NCI-H146 treated with DMSO at 0.1 percent for 48 hours (cell line): ENCODE results near the gene CDC37.
"Not testable (repeated sequence)": the region's sequence is repeated elsewhere in the genome, so short reads cannot be mapped to it uniquely, and the experiment has no call there.

Experiments used
- DNase-seq: peaks from one replicate; lab custom pipeline; 2025; ENCODE audit not compliant: unreplicated experiment; lab: John Stamatoyannopoulos, UW

The CDC37 gene

DNA sequence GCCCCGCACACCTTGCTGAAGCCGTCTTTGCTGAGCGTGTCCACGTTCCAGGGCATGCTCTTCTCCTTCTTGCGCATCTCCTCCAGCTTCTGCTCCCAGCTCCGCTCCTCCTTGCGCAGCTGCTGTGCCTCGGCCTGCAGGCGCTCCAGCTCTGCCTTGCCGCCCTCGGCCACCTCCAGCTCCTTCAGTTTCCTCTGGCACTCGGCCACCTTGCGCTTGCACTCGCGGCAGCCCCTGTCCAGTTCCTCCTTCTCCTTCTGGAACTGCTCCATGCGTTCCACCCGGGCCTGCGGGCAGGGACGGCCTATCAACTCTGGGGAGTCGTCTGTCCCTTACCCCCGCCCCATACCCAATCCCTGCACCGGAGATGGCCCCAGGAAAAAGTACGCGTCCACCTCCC lies 7.4 kb downstream of the CDC37 start:
- no peak for DNase-seq

DNA sequence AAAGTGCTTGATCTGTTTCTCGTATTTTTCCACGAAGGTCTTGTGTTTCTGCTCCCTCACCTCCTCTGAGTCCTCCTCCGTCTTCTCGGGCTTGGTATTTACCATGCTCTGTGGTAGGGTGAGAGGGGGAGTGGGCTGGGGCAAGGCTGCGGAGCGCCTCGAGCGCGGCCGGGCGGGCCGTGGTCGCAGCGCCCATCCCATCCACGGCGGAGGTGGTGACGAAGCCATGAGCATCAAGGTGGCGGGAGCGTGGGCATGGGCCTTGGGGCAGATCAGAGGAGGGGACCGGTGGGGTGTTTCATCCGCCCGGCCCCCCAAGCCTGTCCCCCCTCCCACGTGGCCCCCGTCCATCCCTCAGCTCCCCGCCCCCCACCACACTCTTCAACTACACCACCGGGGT lies 7.9 kb downstream of the CDC37 start:
- DNase-seq, result no peak

DNA sequence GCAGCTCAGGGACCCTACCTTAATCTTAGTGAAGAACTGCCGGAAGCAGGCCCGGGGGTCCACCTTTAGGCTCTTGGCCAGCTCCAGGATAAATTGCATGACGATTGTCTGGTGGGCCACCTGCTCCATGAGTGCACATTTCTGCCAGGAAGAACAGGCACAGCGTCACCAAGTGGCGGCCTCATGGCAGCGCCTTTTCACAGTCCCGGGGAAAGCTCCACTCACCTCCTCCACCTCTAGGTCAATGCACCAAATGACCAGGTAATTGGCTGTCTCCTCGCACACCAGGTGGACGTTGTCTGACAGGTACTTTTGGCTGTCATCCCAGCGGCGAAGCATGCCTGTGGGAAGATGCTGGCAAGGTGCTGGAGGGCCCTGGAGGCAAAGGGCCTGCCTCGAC lies 8.3 kb downstream of the CDC37 start:
- DNase-seq, result no peak

DNA sequence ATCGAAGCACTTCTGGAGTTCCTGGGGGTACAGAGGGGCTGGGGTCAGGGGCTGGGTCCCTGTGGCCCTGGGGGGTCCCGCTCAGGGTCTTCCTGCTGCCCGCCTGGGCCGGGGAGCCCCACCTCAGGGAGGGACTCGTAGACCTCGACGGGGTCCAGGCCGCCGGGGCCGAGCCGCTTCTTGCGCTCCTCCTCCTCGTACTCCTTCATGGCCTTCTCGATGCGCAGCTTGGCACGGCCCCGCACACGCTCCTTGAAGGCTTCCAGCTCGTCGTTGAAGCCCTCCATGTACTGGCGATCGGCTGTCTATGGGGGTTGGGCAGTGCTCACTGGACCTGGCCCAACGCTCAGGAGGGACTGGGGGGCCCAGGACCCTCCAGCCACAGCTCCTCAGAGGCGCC lies 10.2 kb downstream of the CDC37 start:
- DNase-seq, result no peak

DNA sequence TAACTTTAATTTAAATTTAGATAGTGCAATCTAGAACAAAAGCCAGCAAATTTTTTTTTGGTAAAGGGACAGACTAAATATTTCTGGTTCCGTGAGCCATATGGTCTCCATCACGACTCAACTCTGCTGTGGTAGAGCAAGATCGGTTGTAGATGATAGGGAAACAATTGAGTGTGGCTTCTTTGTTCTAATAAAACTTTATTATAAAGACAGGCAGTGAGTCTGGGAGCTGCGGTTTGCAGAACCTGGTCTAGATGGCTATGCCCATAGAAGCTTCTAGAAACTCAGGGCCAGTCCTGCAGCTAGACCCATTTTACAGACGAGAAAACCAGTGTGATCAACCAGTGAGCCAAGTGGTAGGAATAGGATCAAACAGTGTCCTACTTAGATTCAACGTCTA lies 11.2 kb downstream of the CDC37 start:
- no peak for DNase-seq

DNA sequence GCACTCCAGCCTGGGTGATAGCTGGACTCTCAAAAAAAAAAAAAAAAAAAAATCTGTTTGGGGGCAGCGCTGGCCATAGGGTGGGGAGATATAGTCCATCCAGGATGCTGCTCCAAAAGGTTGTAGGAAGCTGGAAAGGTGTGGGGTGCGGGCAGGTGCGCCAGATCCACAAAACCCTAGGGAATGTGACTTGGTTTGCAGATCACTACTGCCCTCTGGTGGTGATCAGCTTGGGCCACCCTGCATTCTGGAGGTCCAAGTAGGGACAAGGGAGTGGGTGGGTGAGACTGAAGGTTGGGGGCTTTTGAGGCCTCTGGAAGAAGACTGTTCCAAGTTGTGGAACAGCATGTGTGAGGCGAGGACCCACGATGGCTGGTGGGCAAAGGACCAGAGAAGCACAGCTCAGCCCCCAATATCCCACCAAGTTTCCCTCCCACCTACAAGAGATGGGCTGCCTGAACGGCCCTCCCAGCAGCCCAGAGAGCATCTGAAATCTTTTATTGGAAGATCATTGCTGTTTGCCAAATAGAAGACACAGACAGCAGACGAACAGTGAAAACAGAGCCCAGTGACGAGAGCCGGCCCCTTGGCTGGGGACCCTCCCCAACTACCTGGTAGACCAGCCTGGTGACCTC lies 12.6 kb downstream of the CDC37 start:
- DNase-seq, result peak; percentile 12

DNA sequence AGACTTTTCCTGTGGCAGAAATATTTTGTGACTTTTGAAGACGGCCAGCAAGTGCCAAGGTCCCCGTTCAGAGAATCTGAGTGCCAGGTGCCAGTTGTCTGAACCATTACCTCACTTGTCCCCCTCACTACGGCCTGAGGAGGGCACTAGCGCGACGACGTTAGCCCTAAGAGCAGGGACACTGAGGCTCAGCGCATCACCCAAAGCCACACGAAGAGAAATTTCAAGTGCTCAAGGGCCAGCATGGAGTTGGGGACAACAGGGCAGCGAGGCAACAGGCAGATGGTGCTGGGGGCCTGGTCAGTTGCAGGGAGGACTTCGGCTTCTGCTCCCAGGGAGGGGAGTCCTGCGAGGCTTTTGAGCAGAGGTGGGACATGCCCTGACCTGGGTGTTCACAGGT lies 13.5 kb downstream of the CDC37 start:
- no peak for DNase-seq

DNA sequence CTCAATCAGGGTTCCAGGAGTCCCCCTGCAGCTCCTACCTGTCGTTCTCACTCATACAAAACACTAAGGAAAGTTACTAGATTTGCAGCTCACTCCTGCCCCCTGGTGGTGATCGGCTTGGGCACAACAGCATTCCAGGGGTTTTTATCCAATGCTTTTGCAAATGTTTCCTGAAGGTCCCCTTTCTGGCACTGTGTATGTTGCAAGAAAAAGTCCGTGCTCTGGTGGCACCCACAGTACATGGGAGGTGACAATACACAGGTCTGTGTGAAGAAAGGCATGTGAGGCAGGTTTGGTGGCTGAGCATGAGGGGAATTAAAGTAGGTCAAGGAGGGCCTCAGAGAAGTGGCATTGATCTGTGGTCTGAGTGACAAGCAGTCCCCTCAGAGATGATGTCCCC lies 14.4 kb downstream of the CDC37 start:
- peak; percentile 81 for DNase-seq

DNA sequence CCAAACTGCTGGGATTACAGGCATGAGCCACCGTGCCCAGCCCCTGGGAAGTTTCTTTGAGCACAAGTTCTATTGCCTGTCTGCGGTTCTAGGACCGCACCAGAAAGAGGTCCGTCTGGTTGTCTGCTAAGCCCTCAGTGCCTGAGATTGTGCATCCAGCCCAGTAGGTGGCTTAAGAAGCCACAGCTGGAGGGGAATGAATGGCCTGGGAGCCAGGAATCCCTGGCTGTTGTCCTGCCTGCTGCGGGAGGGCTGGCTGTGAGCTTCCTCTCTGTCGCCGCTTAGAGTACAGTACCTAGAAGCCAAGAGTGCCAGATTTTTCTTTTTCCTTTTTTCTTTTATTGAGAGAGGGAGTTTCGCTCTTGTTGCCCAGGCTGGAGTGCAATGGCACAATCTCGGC lies 18.8 kb downstream of the CDC37 start:
- DNase-seq, result no peak

DNA sequence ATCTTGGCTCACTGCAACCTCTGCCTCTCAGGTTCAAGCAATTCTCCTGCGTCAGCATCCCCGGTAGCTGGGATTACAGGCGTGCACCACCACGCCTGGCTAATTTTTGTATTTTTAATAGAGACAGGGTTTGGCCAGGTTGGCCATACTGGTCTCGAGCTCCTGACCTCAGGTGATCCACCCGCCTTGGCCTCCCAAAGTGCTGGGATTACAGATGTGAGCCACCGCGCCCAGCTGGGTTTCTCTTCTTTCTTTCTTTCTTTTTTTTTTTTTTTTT lies 20.2 kb downstream of the CDC37 start:
- not testable (repeated sequence) for DNase-seq

DNA sequence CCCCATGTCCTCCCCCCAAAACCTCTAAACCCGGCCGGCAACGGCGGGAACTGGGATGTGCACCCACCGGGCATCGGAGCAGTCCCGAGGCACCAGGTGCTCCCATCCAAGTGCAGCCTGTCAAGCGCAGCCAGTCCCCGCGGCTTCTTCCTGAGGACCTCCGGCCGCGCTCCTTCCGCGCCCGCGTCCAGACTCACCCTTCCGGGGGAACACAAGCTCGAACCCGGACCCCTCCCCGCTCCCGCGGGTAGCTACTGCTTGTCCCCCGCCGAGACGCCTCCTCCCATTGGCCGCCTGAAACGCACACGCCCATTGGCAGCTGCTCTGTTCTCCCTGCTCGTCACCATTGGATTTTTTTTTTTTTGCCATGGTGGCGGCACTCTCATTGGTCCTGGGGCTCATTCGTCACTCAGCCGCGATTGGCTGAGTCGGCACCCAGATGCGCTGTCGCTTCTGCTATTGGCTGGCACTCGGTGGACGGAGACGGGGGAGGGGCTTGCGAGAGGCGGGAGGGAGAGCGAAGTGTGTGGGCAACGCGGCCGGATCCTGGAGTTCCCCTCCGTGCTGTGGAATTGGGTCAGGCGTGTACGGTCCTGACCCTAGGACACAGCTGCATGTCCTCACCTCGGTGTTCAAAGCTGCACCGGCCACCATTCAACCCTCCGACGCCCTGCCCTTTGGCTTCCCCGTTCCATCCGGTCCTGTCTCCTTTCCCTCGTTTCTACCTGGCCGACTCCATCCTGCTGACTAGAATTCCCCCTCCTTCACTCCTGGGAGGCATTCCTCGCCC lies 22.8 kb downstream of the CDC37 start, which contains the start of gene TYK2:
Gene TYK2, minus strand, starts transcription at position 260 of the 790 bp plus-strand sequence. CDS start 2,166 bp downstream, outside the sequence.
- DNase-seq, result peak; percentile 99

DNA sequence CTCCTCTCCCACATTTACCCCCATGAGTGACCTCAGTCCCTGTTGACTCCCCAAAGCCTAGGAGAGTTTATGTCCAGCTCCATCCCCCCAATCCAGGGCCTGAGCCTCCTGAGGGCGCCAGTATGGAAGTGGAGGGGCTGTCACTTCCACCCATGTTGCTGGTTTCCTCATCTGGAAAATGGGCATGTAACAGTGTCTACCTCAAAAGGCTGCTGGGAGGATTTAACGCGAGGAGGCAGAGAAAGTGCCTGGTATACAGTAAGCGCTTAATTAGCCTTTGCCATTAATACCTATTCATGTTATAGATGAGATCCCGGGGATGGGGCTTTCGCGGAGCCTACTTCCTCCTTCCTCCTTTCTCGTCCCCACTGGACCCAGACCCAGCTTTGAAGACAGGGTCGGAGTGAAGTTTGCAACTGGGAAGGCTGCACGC lies 23.4 kb downstream of the CDC37 start:
- DNase-seq, result no peak

DNA sequence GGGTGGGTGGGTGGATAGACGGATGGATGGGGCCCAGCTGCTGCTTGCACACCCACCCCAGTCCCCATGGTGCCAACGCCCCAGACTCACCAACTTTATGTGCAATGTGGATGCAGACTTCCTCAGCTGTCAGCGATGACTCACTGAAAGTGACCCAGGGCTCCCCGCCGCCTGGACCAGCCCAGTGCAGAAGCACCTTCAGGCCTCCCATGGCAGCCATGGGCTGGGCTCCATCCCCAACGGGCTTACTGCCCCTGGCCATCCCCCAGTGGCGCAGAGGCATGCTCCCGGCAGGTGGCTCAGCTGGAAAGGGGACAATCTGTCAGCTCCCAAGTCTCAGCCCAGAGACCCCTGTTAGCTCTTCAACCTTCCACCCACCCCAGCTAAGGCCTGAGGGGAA lies 25.2 kb downstream of the CDC37 start:
- no peak for DNase-seq

DNA sequence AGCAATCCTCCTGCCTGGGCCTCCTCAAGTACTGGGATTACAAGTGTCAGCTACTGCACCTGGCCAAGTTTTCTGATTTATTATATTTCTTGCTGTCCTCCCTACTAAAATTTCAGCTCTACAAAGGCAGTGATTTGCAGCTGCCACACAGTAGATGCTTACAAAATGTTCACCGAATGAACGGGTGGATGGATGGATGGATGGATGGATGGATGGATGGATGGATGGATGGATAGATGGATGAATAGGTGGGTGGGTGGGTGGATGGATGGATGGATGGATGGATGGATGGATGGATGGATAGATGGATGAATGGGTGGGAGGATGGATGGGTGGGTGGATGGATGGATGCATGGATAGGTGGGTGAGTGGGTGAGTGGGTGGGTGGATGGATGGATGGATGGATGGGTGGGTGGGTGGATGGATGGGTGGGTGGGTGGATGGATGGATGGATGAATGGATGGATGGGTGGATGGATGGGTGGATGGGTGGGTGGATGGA lies 26.2 kb downstream of the CDC37 start:
- not testable (repeated sequence) for DNase-seq

DNA sequence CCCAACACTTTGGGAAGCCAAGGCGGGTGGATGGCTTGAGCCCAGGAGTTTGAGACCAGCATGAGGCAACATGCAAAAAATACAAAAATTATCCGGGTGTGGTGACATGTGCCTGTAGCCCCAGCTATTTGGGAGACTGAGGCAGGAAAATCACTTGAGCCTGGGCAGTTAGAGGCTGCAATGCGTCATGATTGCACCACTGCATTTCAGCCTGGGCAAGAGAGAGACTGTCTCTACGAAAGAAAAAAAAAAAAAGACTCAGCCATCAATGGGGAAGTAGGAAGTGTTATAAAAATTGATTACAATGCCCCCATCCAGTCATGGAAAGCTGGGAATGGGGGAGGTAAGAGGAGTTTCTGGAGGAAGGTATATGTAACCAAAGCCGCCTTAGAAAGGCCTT lies 28.4 kb downstream of the CDC37 start:
- DNase-seq, result no peak

DNA sequence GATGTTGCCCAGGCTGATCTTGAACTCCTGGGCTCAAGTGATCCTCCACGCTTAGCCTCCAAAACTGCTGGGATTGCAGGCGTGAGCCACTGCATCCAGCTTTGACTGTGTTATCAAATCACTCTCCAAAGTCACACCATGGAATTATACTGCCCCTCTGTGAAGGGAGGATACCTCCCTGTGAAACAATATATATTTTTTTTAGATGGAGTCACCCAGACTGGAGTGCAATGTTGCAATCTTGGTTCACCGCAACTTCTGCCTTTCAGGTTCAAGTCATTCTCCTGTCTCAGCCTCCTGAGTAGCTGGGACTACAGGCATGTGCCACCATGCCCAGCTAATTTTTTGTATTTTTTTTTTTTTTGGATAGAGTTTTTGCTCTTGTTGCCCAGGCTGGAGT lies 30.7 kb downstream of the CDC37 start:
- no peak for DNase-seq

DNA sequence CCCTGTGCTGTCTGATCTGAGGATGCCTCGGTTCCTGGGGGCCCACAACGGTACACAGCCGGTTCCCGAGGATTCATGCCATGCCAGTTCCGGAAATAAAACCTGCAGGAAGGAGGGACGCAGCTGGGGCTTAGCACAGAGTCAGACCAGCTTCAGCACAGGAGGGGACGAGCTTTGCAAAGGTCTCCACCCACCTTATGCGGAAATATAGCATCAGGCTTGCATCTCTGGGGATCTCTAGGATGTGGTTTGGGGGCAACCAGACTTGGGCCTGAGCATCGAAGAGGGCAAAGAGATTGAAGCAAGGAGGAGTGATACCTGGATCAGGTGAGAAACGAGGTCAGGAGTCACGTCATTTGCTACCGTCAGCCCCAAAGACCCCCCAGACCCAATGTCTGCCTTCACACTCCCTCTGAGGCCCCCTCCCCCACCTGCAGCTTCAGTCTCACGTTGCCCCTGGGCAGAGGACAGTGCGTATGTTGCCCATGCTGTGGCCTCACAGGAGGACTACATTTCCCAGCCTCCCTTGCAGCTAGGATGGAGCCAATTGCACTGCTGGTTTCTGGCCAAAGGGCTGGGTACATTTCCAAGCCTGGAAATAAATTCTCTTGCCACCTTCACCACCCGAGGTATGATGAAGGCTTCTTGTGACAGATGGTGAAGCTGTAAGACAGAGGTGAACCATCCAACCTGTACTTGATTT lies 35.1 kb downstream of the CDC37 start:
- no peak for DNase-seq

DNA sequence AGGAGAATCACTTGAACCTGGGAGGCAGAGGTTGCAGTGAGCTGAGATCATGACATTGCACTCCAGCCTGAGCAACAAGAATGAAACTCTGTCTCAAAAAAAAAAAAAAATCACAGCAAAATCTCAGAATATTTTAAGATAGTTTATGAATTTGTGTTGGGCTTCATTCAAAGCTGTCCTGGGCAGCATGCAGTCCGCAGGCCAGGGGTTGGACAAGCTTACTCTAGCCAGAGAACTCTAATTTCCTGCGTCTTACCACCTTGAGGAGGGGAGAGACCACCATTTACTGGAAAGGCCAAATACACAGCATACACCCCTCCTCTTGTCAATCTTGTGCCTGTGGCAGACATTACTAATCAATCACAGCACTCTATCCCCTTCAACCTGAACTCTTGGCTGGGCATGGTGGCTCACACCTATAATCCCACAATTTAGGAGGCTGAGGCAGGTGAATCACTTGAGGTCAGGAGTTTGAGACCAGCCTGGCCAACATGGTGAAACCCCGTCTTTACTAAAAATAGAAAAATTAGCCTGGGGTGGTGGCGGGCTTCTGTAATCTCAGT lies 36.3 kb downstream of the CDC37 start:
- not testable (repeated sequence) for DNase-seq

DNA sequence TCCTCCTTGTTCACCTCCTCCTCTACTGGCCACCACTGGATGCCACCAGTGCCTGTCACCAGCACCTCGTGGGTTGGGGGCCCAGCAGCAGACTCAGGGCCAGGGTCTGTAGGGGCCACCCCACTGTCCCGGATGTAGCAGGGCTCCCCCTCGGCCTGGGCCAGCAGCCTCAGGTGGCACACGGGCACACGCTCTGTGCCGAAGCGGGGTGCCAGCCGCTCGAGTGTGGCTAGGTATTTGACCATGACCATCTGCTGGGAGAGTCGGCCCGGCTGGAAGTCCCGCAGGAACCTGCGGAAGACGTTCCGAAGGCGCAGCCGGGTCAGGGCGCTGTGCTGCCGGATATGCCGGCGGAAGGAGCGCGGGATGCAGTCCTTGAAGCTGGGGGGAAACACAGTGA lies 37.8 kb downstream of the CDC37 start:
- DNase-seq, result no peak

DNA sequence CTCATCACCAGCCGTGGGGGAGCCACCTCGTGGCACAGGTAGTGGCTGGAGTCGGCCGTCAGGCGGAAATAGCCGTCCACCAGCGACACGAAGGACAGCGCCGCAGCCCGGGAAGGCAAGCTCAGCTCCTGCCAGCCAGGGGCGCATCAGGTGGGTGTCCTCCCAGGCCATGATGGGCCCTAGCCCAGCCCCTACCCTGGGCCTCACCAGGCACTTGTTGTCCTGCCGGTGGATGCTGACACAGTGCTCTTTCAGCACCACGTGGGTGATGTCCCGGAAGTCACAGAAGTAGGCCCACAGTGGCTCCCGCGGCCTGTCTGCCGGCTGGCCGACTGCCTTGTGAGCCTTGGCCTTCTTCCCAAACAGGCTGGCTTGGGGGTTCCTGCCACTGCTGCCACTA lies 38.7 kb downstream of the CDC37 start:
- DNase-seq, result no peak

DNA sequence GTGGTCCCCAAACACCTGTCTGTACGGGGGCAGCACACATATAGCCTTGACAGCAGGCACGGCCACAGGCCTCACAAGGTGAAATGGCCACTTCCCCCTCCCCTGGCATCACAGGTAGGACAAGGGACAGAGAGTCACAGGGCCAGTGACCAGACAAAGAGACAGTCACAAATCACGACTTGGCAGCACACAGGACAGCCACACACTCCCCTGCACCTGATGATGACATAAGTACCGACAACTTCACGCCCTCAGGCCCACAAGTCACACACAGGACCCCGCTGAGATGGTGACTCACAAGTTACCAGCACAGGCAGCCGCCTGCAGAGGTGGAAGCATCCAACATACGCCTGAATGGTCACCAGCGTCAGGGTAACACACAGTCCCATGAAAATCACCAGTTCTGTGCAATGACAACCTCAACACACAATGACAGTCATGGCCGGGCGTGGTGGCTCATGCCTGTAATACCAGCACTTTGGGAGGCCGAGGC lies 39.5 kb downstream of the CDC37 start:
- DNase-seq, result no peak

DNA sequence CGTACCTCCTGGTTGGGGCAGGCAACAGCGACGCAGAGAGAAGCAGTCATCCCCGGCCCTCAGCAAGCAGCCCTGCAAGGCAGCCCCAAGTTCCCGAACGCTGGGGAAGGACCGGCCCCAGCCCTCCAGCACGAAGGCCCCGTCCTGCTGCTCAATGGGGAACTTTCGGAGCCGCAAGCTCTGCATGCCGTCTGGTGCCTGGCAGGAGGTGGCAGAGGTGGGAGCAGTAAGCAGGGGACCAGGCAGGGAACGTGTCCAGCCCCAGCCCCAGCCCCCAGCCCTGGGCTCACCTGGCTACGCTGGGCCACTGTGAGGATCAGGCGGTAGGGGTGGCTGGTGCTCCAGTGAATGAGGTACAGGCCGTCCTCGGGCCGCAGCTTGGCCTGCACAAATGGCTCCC lies 41.1 kb downstream of the CDC37 start:
- no peak for DNase-seq
